ENCODE measurements around the gene NCKIPSD.
"Not testable (repeated sequence)": the region's sequence is repeated elsewhere in the genome, so short reads cannot be mapped to it uniquely, and the experiment has no call there.

NCKIPSD gene

DNA sequence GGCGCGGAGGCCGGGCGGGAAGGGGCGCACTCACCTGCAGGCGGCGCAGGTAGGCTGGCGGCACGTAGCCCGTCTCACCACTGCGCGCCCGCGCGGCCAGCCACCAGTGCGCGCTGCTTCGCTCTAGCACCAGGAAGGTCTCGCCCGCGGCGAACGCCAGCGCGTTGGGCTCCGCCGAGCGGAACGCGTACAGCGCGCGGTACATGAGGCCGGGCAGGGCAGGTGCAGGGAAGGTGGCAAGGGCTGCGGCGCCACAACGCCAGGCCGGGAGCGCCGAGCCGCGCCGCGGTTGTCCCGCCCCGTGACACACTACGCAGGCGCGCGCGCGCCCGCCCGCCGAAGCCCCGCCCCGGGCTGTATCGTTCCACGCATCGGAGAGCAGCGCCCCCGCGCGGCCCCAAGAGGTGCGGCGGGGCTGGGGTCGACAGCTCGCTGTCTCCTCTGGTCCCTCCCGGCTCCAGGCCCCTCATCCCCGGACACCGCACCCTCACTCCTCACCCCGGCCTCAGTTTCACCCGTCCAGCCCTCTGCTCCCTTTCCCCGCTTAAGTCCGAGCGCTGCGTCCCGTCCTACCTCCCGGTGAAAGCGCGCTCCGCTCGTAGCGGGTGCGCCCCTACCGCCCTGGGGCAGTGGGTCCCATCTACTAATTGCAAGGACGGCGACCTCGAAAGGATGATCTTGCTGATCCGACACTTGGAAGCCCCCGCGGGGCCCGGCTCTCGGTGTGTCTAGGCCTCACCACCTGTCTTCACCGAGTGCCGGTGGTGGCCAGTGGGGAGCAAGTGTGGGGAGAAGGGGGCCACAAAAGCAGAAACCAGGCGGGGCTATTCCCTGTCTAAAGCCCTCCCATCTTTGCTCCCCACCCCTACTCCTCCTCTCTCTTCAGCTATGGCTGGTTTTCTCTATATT lies at the start of gene NCKIPSD:
Gene NCKIPSD, minus strand, starts transcription at position 313 of the 909 bp plus-strand sequence. Its CDS starts 108 bp downstream, at position 205.
- DNase-seq (ENCODE audit: low read depth in 2 of 2) = peak; percentile 76 to 89

DNA sequence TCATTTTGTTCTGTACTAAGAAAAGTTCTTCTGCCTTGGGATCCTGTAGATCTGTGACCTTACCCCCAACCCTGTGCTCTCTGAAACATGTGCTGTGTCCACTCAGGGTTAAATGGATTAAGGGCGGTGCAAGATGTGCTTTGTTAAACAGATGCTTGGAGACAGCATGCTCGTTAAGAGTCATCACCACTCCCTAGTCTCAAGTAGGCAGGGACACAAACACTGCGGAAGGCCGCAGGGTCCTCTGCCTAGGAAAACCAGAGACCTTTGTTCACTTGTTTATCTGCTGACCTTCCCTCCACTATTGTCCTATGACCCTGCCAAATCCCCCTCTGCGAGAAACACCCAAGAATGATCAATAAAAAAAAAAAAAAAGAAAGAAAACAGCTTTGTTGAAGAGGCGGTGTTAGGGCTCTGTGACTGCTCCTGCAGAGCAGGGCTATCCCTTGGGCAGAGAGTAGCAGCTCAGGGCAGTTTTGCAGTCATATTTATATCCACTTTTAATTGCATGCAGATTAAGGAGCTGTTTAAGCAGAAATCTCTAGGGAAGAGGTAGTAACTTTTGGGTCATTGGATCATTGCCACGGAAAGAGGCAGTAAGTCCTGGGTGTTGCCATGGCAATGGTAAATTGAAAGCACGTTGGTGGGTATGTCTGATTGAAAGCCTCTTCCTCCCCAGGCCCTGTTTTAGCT lies 49.5 kb upstream of the NCKIPSD start:
- DNase-seq (ENCODE audit: low read depth in 2 of 2) = not testable (repeated sequence)

DNA sequence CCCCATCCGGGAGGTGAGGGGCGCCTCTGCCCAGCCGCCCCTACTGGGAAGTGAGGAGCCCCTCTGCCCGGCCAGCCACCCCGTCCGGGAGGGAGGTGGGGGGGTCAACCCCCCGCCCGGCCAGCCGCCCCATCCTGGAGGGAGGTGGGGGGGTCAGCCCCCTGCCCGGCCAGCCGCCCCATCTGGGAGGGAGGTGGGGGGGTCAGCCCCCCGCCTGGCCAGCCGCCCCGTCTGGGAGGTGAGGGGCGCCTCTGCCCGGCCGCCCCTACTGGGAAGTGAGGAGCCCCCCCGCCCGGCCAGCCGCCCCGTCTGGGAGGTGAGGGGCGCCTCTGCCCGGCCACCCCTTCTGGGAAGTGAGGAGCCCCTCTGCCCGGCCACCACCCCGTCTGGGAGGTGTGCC lies 48.8 kb upstream of the NCKIPSD start:
- not testable (repeated sequence) for DNase-seq (ENCODE audit: low read depth in 2 of 2)

DNA sequence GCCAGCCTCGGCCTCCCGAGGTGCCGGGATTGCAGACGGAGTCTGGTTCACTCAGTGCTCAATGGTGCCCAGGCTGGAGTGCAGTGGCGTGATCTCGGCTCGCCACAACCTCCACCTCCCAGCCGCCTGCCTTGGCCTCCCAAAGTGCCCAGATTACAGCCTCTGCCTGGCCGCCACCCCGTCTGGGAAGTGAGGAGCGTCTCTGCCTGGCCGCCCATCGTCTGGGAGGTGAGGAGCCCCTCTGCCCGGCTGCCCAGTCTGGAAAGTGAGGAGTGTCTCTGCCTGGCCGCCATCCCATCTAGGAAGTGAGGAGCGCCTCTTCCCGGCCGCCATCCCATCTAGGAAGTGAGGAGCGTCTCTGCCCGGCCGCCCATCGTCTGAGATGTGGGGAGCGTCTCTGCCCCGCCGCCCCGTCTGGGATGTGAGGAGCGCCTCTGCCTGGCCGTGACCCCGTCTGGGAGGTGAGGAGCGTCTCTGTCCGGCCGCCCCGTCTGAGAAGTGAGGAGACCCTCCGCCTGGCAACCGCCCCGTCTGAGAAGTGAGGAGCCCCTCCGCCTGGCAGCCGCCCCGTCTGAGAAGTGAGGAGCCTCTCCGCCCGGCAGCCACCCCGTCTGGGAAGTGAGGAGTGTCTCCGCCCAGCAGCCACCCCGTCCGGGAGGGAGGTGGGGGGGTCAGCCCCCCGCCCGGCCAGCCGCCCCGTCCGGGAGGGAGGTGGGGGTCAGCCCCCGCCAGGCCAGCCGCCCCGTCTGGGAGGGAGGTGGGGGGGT lies 48.2 kb upstream of the NCKIPSD start:
- not testable (repeated sequence) for DNase-seq (ENCODE audit: low read depth in 2 of 2)

DNA sequence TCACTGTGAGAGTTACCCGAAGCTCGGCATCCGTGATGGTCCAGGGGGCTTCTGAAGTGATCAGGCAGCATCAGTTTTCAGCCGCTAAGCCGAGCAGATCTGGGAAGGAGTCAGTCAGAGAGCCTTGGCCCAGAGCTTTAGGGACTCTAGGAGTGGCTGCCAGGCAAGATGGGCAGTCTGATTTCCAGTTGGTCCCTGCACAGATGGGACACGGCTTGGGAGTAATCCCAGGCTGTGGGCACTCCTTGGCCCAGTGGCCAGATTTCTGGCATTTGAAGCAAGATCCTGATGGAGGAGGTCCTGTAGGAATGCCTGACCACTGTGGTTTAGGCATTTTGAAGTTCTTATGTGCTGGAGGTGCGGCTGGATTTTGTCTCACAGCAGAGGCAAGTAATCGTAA lies 41.8 kb upstream of the NCKIPSD start:
- DNase-seq (ENCODE audit: low read depth in 2 of 2) = no peak

DNA sequence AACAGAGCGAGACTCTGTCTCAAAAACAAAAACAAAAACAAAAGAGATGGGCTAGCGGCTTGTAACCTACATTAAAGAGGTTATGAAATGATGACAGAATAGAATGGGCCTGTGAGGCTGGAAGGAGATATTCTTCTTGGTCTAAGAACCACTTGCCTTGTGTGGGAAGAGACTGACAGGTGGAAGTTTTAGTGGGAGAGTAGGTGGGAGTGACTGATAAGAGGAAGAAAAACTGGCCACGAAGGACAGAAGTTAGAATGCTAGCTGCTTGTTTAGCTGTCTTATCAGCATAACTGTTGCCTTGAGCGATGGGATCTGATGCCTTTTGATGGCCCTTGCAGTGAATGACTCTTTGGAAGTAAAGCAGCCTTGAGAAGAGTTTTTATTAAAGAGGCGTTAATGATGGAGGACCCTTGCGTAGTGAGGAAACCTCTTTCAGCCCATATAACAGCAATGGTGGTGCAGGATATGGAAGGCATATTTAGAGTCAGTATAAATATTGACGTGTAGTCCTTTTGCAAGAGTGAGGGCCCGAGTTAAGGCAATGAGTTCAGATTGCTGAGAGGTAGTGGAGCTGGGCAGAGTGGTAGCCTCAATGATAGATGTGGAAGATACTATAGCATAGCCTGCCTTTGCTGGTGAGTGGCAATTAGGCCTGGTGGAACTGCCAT lies 39.6 kb upstream of the NCKIPSD start:
- DNase-seq (ENCODE audit: low read depth in 2 of 2) = not testable (repeated sequence)

DNA sequence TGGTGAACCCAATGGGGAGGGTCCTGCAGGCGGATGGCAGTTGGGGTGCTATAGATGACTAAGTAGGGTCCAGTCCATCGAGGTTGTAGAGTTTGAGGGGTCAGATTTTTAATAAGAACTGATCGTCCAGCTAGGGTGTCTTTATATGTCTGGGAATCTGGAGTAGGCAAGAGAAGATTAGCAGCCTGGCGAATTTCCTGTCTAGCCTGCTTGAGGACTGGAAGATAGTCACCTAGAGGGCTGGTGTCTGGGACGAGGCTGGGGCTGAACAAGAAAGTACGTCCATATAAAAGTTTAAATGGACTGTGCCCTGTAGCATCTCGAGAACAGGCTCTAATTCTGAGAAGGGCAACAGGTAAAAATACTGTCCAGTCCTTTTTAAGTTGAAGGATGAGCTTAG lies 38.0 kb upstream of the NCKIPSD start:
- DNase-seq (ENCODE audit: low read depth in 2 of 2) = no peak

DNA sequence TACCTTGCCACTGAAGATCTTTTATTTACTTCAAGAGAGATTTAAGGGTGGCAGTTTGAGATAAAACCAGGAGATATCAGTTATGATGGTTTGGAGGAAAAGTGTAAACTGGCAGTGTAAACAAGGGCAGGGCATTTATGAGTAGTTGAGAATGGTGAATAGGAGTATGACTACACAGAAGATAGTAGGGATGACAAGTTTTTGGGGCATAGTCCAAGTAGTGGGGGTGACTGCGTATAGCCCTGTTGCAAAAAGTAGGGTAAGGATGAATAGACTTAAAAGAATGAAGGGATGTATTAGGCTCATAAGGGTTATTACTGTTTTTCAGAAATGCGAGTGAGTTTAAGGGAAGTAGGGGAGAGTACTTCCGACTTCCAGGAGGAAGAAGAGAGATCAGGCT lies 37.6 kb upstream of the NCKIPSD start:
- not testable (repeated sequence) for DNase-seq (ENCODE audit: low read depth in 2 of 2)

DNA sequence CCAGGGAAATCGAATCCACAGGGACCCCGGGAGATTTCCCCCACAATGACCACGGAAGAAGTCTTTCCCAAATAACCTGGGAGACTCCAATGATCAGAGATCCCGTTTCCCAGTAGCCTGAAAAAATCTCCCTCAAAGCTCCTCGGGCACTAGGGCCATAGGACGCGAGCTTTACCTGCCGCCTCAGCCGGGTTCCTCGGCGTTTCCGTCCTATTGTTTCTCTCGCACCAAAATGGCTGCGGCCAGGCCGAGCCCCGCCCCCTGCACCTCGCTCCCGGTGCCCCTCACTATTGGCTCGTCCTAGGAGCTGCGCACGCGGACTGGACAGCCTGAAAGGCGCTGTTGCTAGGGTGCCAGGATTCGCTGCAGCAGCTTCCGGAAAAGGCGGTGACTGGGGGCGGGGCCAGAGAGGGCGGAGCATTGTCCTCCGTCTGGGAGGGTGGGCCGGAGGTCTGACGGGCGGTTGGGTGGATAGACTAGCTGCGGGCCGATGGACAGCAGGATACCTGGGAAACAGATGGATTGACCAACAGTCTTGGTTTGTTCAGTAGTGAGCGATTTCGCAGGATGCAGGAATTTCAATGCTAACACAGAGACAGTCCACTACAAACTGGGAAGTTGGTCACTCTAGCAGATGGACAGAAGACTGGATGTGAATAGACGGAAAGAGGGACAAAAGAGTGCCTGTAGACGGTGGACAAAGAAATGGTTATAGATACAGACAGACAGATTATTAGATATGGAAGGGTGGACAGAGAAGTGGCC lies 31.4 kb upstream of the NCKIPSD start, which contains the start of gene IP6K2:
Gene IP6K2, minus strand, starts transcription at position 240 of the 765 bp plus-strand sequence. CDS start 21,930 bp downstream, outside the sequence.
- DNase-seq (ENCODE audit: low read depth in 2 of 2) = peak; percentile 97 to 98

DNA sequence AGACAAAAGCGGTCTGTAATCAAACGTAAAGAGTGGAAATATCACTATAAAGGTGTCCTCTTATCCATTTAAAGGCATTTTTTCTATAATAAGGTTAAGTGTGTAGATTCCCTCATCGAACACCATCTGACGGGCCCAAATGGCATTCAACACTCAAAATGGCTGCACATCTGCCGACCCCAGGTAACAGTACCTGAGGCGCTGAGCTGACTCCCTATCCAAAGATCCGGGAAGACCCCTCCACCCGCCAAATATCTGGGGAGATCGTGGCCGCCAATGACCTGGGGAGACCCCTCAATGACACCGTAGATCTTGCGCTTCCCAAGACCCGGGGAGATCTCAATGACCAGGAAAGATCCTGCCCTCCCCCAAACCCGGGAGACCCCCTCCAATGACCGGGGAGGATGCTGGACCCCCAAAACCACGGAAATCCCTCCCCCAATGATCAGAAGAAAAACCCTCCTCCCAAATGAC lies 30.8 kb upstream of the NCKIPSD start:
- no peak for DNase-seq (ENCODE audit: low read depth in 2 of 2)

DNA sequence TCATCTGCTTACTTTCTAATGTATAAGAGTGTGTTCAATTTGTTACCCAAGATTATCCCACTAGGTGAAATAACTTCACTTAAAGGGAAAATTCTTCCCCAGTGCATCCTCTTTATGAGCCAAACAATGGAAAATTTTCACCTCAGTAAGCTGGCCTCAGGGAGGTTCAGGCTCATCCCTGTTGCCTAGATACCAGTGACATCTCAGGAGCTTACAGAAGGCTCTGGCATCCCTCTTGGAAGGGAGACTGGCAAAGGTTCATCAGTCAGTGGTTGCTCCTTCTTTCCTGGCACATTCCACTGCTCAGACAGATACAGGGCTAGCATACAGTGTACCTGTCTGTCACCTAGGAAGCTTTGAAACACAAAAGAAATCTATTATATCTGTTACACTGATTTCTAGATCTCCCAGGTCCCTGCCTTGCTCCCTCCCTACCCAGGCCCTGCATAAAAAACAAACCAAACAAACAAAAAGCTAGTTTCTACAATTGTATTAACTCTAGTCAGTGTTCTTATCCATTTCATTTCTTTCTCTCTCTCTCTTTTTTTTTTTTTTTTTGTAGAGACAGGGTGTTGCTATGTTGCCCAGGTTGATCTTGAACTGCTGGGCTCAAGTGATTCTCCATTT lies 29.6 kb upstream of the NCKIPSD start:
- DNase-seq (ENCODE audit: low read depth in 2 of 2) = no peak

DNA sequence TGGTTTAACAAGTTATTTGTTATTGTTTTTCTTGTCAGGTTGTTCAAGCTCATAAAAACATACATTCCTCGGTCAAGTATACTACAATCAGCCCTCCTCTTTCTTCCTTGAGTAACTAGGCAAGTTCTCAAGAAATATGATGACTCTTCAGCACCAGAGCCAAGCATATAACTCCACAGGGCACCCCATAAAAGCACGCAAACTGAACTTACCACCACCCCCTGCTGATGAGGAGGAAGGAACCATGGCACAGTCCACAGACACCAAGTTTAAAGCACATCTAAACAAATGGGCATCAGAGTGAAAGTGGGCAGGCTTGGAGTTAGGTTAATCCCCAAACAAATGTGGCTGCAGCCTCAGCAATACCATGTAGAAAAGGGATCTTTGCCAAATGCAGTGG lies 26.0 kb upstream of the NCKIPSD start:
- no peak for DNase-seq (ENCODE audit: low read depth in 2 of 2)

DNA sequence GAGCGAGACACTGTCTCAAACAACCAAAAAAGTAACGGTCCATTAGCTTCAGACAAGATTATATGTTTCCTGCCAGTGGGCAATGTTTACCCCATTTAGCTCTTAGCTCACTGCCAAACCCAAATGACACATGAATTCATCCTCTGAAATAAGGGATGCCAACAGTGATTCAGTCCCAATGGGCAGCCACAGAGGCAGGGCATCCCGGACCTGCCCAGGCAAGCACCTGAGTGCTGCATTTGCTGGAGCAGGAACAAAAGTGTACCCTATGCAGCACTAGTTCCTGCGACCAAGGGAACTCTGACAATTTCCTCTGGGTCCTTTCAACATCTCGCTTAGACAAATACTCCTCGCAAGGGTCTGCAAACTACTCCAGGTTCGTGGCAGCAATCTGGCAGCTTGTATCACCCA lies 23.3 kb upstream of the NCKIPSD start:
- no peak for DNase-seq (ENCODE audit: low read depth in 2 of 2)

DNA sequence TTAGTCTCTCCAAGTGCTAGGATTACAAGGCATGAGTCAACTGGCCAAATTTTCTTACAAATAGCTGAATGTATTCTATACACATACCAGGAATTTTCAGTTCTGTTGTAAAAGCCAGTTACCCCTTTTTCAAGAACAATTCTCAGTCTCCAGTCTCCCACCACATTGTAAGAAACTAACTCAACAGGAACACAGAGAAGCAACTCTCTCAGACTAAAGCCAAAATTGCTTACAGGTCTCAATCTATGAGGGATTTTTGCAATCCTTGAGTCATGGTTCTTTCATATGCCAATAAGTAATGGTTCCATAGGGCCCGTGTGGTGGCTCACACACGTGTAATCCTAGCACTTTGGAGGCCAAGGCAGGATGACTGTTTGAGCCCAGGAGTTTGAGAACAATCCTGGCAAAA lies 22.8 kb upstream of the NCKIPSD start:
- no peak for DNase-seq (ENCODE audit: low read depth in 2 of 2)

DNA sequence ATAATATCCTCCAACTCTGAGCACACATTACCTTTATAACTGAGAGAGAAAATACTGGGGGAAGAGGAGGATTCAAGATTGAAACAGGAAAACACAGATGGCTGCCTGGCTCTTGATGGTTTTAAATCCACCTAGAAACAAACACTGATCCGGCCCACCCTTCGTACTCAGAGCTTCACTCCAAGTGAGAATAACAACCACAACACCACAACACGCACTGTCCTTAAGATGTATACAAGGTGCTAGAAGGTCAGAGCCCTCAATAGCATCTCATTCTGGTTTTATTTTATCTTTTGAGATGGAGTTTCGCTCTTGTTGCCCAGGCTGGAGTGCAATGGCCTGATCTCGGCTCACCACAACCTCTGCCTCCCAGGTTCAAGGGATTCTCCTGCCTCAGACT lies 21.4 kb upstream of the NCKIPSD start:
- no peak for DNase-seq (ENCODE audit: low read depth in 2 of 2)

DNA sequence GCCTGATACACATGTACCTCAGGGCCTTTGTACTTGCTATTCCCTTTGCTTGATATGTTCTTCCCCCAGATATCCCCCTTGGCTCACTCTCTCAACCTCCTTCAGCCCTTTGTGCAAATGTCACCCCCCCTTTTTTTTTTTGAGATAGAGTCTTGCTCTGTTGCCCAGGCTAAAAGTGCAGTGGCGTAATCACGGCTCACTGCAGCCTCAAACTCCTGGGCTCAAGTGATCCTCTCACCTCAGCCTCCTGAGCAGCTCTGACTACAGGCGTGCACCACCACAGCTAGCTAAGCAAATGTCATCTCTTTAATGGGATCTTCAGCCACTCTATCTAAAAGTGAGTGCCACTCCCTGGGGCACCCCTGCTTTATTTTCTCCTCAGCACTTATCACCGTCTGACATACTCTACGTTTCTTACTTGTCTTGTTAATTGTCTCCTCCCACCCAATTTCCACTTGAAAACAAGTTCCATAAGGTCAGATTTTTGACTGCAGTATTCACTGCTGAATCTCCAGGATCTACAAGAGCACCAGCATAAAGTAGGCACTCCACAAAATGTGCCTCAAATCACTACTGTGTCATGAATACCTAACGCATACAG lies 16.7 kb upstream of the NCKIPSD start:
- no peak for DNase-seq (ENCODE audit: low read depth in 2 of 2)

DNA sequence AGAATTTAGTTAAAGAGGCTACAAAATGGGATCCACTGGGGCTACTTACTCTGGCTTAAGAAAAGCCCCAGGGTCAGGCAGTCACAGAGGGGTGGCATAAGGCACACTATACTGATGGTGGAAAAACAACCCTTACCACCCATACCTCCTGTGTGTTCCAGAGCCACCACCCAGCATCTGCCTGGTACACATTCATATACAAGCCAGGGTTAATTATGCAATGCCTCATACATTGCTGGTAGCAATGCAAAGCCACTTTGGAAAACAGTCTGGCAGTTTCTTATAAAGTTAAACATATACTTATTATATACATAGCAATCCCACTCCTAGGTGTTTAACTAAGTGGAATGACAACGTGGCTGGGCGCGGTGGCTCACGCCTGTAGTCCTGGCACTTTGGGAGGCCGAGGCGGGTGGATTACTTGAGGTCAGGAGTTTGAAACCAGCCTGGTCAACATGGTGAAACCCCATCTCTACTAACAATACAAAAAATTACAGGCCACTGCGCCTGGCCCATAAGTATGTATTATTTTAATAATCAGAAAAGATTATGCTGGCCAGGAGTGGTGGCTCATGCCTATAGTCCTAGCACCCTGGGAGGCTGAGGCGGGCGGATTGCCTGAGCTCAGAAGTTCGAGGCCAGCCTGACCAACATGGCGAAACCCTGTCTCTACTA lies 15.2 kb upstream of the NCKIPSD start:
- no peak for DNase-seq (ENCODE audit: low read depth in 2 of 2)

DNA sequence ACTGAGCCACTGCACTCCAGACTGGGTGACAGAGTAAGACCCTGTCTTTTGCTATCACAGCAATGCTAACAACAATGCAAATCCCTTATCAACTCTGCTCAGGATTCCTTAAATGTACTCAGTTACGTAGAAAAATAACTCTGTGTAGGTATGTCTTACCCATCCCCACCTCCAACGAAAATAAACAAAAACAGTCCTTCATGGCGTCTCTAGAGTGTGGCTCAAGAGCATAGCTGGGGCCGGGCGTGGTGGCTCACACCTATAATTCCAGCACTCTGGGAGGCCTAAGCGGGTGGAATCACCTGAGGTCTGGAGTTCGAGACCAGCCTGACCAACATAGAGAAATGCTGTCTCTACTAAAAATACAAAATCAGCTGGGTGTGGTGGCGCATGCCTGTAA lies 13.2 kb upstream of the NCKIPSD start:
- DNase-seq (ENCODE audit: low read depth in 2 of 2) = no peak

DNA sequence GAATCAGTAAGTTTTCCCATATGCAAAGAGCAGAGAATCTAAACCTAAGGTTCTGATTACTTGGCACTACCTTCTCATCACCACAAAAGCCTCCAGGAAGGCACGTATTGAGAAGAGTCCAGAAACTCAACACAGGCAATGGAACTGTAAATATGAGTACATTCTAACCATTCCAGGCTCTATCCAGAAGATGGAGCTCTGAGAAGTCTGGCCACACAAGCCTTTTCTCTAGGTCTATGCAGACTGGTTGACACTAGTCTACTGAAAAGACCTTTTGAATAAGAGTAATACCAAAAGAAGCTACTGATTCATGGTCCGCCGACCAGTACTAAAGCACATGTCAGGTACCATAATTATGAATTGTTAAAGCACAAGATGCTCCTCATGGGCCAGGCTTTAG lies 12.2 kb upstream of the NCKIPSD start:
- no peak for DNase-seq (ENCODE audit: low read depth in 2 of 2)

Measured in activated CD8-positive, alpha-beta memory T cell treated with anti-CD3 and anti-CD28 coated beads for 4 hours (primary cell).